Activated naive CD8-positive, alpha-beta T cell treated with anti-CD3 and anti-CD28 coated beads, Interleukin-2, amount 10 ng/mL, durations not matched to agents 7 days and 5 days (primary cell): ENCODE data around the gene DSCAM. TPM values are rescaled to one million over a fixed set of nuclear protein-coding genes. Genes with fewer than 3 reads are reported as not detected.

Experiments
- ATAC-seq: fragments of 150-1000 bp; cut with Tn5 transposase; one replicate; pipeline ENCODE4 v1.10.0; 2021; ENCODE audit warnings: low read depth, moderate library complexity
- POLR2A ChIA-PET: fragments of 350-600 bp; sonication (Branson Sonifier 250); formaldehyde crosslinking; loops from one replicate; lab custom pipeline; 2021; ENCODE audit warnings: antibody characterized with exemption; lab: Charles Lee
- DNase-seq: peaks from one replicate; pipeline ENCODE4 v3.0.0; 2021
- H3K27ac Mint-ChIP-seq: one replicate; pipeline ENCODE4 v1.8.0; 2022; ENCODE audit warnings: mild to moderate bottlenecking, mixed read lengths
- H3K27me3 Mint-ChIP-seq: one replicate; pipeline ENCODE4 v1.8.0; 2022; ENCODE audit warnings: mild to moderate bottlenecking, moderate library complexity, mixed read lengths
- H3K36me3 Mint-ChIP-seq: one replicate; pipeline ENCODE4 v1.8.0; 2021; ENCODE audit warnings: mild to moderate bottlenecking, mixed read lengths
- H3K4me1 Mint-ChIP-seq: one replicate; pipeline ENCODE4 v1.8.0; 2021; ENCODE audit warnings: mixed read lengths
- H3K4me3 Mint-ChIP-seq: one replicate; pipeline ENCODE4 v1.8.0; 2022; ENCODE audit warnings: mild to moderate bottlenecking, moderate library complexity, mixed read lengths
- H3K9me3 Mint-ChIP-seq: one replicate; pipeline ENCODE4 v1.8.0; 2021; ENCODE audit warnings: mixed read lengths
- total RNA-seq, 2 experiments: library from RNA; stranded (reverse); gene quantifications; one replicate each; pipeline ENCODE4 v1.2.3, GENCODE V29; 2021

DSCAM gene
- total RNA-seq, 2 experiments from 2014 or later, result not detected

GRCh38 chr21:40770435-40771055 lies 76.4 kb downstream of the DSCAM start:
- H3K36me3 Mint-ChIP-seq, result no peaks in the 10 kb centered on the region
- POLR2A ChIA-PET, result no interaction called here
- ATAC-seq, result no peak

GRCh38 chr21:40769231-40769630 lies 77.7 kb downstream of the DSCAM start:
- ATAC-seq, result no peak

More at GRCh38 chr21:40770435-40771055, 76.4 kb downstream of the DSCAM start:
- no peaks in the 10 kb centered on the region for H3K27me3 Mint-ChIP-seq
- H3K4me3 Mint-ChIP-seq, result no peak overlapping the region
- no peaks in the 10 kb centered on the region for H3K4me1 Mint-ChIP-seq
- H3K27ac Mint-ChIP-seq, result no peak overlapping the region
- H3K9me3 Mint-ChIP-seq, result no peaks in the 10 kb centered on the region
- no peak for DNase-seq

GRCh38 chr21:40768056-40768455 lies 78.9 kb downstream of the DSCAM start:
- DNase-seq (no peak), ATAC-seq (no peak)
- peaks cover 2% of the 10 kb centered on the region for H3K27me3 Mint-ChIP-seq
- H3K4me3 Mint-ChIP-seq, result no peak overlapping the region
- no peaks in the 10 kb centered on the region for H3K4me1 Mint-ChIP-seq
- POLR2A ChIA-PET, result no interaction called here
- H3K9me3 Mint-ChIP-seq, result peaks cover 2% of the 10 kb centered on the region
- H3K27ac Mint-ChIP-seq, result no peak overlapping the region
- no peaks in the 10 kb centered on the region for H3K36me3 Mint-ChIP-seq

More at GRCh38 chr21:40769231-40769630, 77.7 kb downstream of the DSCAM start:
- H3K27me3 Mint-ChIP-seq, result no peaks in the 10 kb centered on the region
- H3K4me1 Mint-ChIP-seq, result no peaks in the 10 kb centered on the region
- no peak overlapping the region for H3K27ac Mint-ChIP-seq
- no peaks in the 10 kb centered on the region for H3K9me3 Mint-ChIP-seq
- no peaks in the 10 kb centered on the region for H3K36me3 Mint-ChIP-seq
- no peak for DNase-seq
- H3K4me3 Mint-ChIP-seq, result no peak overlapping the region
- POLR2A ChIA-PET, result no interaction called here

- Mint-ChIP-seq H3K4me3 (no peak overlapping the region), H3K27ac (no peak overlapping the region), H3K27me3 (peaks cover 3% of the 10 kb centered on the region), H3K9me3 (peaks cover 2% of the 10 kb centered on the region), H3K36me3 (no peaks in the 10 kb centered on the region), H3K4me1 (no peaks in the 10 kb centered on the region)
- no peak for DNase-seq
- POLR2A ChIA-PET, result no interaction called here
- ATAC-seq, result no peak
Measured at GRCh38 chr21:40766381-40766780, 80.6 kb downstream of the DSCAM start.

GRCh38 chr21:40765811-40766210 lies 81.1 kb downstream of the DSCAM start:
- Mint-ChIP-seq H3K9me3 (peaks cover 2% of the 10 kb centered on the region), H3K36me3 (no peaks in the 10 kb centered on the region), H3K27me3 (peaks cover 3% of the 10 kb centered on the region), H3K4me3 (no peak overlapping the region), H3K4me1 (no peaks in the 10 kb centered on the region), H3K27ac (no peak overlapping the region)
- ATAC-seq (no peak), DNase-seq (no peak)
- POLR2A ChIA-PET, result no interaction called here

GRCh38 chr21:40760821-40761220 lies 86.1 kb downstream of the DSCAM start:
- no peaks in the 10 kb centered on the region for H3K4me1 Mint-ChIP-seq
- ATAC-seq (no peak), DNase-seq (no peak)
- H3K27ac Mint-ChIP-seq, result no peak overlapping the region
- H3K36me3 Mint-ChIP-seq, result no peaks in the 10 kb centered on the region
- peaks cover 3% of the 10 kb centered on the region for H3K27me3 Mint-ChIP-seq
- peaks cover 2% of the 10 kb centered on the region for H3K9me3 Mint-ChIP-seq
- POLR2A ChIA-PET, result no interaction called here
- H3K4me3 Mint-ChIP-seq, result no peak overlapping the region

GRCh38 chr21:40759061-40759460 lies 87.9 kb downstream of the DSCAM start:
- H3K9me3 Mint-ChIP-seq, result peaks cover 2% of the 10 kb centered on the region
- no peaks in the 10 kb centered on the region for H3K36me3 Mint-ChIP-seq
- no peak overlapping the region for H3K4me3 Mint-ChIP-seq
- ATAC-seq (no peak), DNase-seq (no peak)
- no peaks in the 10 kb centered on the region for H3K4me1 Mint-ChIP-seq
- H3K27me3 Mint-ChIP-seq, result peaks cover 3% of the 10 kb centered on the region
- POLR2A ChIA-PET, result no interaction called here
- H3K27ac Mint-ChIP-seq, result no peak overlapping the region

GRCh38 chr21:40757366-40757765 lies 89.6 kb downstream of the DSCAM start:
- Mint-ChIP-seq H3K4me3 (no peak overlapping the region), H3K9me3 (no peaks in the 10 kb centered on the region), H3K36me3 (no peaks in the 10 kb centered on the region), H3K27me3 (peaks cover 2% of the 10 kb centered on the region), H3K27ac (no peak overlapping the region), H3K4me1 (no peaks in the 10 kb centered on the region)
- DNase-seq (no peak), ATAC-seq (no peak)
- POLR2A ChIA-PET, result no interaction called here

- POLR2A ChIA-PET, result no interaction called here
- Mint-ChIP-seq H3K9me3 (no peaks in the 10 kb centered on the region), H3K27me3 (peaks cover 2% of the 10 kb centered on the region), H3K27ac (no peak overlapping the region), H3K4me3 (no peak overlapping the region), H3K4me1 (no peaks in the 10 kb centered on the region), H3K36me3 (no peaks in the 10 kb centered on the region)
- no peak for DNase-seq
- ATAC-seq, result no peak
Measured at GRCh38 chr21:40754466-40754865, 92.5 kb downstream of the DSCAM start.

GRCh38 chr21:40753756-40754155 lies 93.2 kb downstream of the DSCAM start:
- Mint-ChIP-seq H3K27ac (no peak overlapping the region), H3K4me1 (no peaks in the 10 kb centered on the region), H3K4me3 (no peak overlapping the region), H3K9me3 (no peaks in the 10 kb centered on the region), H3K27me3 (peaks cover 2% of the 10 kb centered on the region), H3K36me3 (no peaks in the 10 kb centered on the region)
- DNase-seq (no peak), ATAC-seq (no peak)
- POLR2A ChIA-PET, result no interaction called here

GRCh38 chr21:40752125-40752524 lies 94.8 kb downstream of the DSCAM start:
- ATAC-seq (no peak), DNase-seq (no peak)
- no peaks in the 10 kb centered on the region for H3K4me1 Mint-ChIP-seq
- H3K27ac Mint-ChIP-seq, result no peak overlapping the region
- peaks cover 2% of the 10 kb centered on the region for H3K27me3 Mint-ChIP-seq
- H3K36me3 Mint-ChIP-seq, result no peaks in the 10 kb centered on the region
- POLR2A ChIA-PET, result no interaction called here
- no peaks in the 10 kb centered on the region for H3K9me3 Mint-ChIP-seq
- H3K4me3 Mint-ChIP-seq, result no peak overlapping the region

GRCh38 chr21:40751221-40751620 lies 95.7 kb downstream of the DSCAM start:
- Mint-ChIP-seq H3K36me3 (no peaks in the 10 kb centered on the region), H3K4me1 (no peaks in the 10 kb centered on the region), H3K9me3 (no peaks in the 10 kb centered on the region), H3K27me3 (peaks cover 2% of the 10 kb centered on the region), H3K4me3 (no peak overlapping the region), H3K27ac (no peak overlapping the region)
- POLR2A ChIA-PET, result no interaction called here
- ATAC-seq (no peak), DNase-seq (no peak)

GRCh38 chr21:40736145-40736544 lies 110.8 kb downstream of the DSCAM start:
- DNase-seq, result no peak
- POLR2A ChIA-PET, result no interaction called here
- Mint-ChIP-seq H3K27ac (no peak overlapping the region), H3K4me1 (no peaks in the 10 kb centered on the region), H3K4me3 (no peak overlapping the region), H3K36me3 (no peaks in the 10 kb centered on the region), H3K27me3 (no peaks in the 10 kb centered on the region), H3K9me3 (no peaks in the 10 kb centered on the region)
- ATAC-seq, result no peak

GRCh38 chr21:40733024-40733397 lies 113.9 kb downstream of the DSCAM start:
- H3K4me1 Mint-ChIP-seq, result no peaks in the 10 kb centered on the region
- H3K27me3 Mint-ChIP-seq, result no peaks in the 10 kb centered on the region
- no peaks in the 10 kb centered on the region for H3K36me3 Mint-ChIP-seq

More at GRCh38 chr21:40733024-40733397, 113.9 kb downstream of the DSCAM start:
- ATAC-seq (no peak), DNase-seq (no peak)
- no peak overlapping the region for H3K4me3 Mint-ChIP-seq
- no peaks in the 10 kb centered on the region for H3K9me3 Mint-ChIP-seq
- POLR2A ChIA-PET, result no interaction called here
- H3K27ac Mint-ChIP-seq, result no peak overlapping the region
